ENCODE measurements around the gene RPS3. TPM values are rescaled to one million over a fixed set of nuclear protein-coding genes. Genes with fewer than 3 reads are reported as not detected.

RPS3 gene
- total and polyA plus RNA-seq, 9 of the 15 experiments (the other 6 are each of a cell fraction or from before 2014, with no cell fraction given): 2,700 to 5,771 (median 3,679) TPM

DNA sequence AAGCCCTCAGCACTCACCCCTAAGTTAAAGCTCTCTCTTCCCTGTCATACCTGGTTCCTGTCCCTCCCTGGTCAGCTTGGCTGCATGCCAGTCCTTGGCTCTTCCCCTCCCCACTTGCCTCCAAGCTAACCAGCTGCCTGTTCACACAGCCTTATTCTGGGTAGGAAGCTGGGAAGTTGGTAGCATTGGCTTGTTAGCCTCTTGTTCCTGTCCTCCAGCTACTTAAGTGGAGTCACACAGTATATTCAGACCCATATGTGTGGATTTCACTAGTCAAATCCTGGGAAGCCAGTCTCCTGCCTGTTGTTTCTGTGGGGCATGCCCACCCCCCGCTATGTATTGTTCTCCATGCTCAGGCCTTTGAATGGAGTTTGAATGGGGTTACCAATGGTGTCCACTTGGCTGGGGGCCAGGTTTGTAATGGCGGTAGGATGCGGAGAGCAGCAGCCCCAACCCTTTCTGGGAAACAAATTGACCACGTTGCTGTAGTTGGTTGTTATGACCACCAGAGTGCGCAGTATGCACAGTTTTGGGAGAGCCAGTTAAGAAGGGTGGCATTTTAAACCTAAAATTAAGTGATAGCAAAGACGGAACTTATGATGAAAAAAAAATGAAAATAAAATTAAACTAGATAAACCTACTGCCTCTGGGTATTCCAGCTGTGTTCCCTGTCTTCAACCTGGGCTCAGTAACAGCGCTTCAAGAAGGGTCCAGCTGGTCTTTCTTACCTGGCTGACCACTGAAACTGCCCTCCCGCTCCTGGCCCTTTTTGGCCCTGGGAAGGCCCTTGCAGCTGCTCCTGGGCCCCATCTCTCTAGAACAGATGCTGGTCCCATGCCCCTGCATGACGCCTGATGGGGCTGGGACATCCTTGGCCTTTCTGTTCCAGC lies 10.7 kb upstream of the RPS3 start (continued):
- TF ChIP-seq, protein P1, sequence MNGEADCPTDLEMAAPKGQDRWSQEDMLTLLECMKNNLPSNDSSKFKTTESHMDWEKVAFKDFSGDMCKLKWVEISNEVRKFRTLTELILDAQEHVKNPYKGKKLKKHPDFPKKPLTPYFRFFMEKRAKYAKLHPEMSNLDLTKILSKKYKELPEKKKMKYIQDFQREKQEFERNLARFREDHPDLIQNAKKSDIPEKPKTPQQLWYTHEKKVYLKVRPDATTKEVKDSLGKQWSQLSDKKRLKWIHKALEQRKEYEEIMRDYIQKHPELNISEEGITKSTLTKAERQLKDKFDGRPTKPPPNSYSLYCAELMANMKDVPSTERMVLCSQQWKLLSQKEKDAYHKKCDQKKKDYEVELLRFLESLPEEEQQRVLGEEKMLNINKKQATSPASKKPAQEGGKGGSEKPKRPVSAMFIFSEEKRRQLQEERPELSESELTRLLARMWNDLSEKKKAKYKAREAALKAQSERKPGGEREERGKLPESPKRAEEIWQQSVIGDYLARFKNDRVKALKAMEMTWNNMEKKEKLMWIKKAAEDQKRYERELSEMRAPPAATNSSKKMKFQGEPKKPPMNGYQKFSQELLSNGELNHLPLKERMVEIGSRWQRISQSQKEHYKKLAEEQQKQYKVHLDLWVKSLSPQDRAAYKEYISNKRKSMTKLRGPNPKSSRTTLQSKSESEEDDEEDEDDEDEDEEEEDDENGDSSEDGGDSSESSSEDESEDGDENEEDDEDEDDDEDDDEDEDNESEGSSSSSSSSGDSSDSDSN (IDR thresholded peaks at IDR 0.05; ENCODE audit: borderline replicate concordance in 1 of 2, low read depth in 2 of 2, low read length in 2 of 2): no peak
- TF ChIP-seq, protein P2, sequence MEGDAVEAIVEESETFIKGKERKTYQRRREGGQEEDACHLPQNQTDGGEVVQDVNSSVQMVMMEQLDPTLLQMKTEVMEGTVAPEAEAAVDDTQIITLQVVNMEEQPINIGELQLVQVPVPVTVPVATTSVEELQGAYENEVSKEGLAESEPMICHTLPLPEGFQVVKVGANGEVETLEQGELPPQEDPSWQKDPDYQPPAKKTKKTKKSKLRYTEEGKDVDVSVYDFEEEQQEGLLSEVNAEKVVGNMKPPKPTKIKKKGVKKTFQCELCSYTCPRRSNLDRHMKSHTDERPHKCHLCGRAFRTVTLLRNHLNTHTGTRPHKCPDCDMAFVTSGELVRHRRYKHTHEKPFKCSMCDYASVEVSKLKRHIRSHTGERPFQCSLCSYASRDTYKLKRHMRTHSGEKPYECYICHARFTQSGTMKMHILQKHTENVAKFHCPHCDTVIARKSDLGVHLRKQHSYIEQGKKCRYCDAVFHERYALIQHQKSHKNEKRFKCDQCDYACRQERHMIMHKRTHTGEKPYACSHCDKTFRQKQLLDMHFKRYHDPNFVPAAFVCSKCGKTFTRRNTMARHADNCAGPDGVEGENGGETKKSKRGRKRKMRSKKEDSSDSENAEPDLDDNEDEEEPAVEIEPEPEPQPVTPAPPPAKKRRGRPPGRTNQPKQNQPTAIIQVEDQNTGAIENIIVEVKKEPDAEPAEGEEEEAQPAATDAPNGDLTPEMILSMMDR (IDR thresholded peaks at IDR 0.05 in 2 of 3, conservative IDR thresholded peaks at IDR 0.05 in 1 of 3; ENCODE audit: insufficient read depth in 2 of 3, low read depth in 1 of 3, low read length in 3 of 3): peak; percentile 81 to 94 (median 89)
- TF ChIP-seq ZFP30 (CRISPR knock-in tag; IDR thresholded peaks at IDR 0.05; ENCODE audit: borderline replicate concordance): no peak
- TF ChIP-seq ZNF174 (CRISPR knock-in tag; IDR thresholded peaks at IDR 0.05): no peak
- TF ChIP-seq FOXK1 (CRISPR knock-in tag; IDR thresholded peaks at IDR 0.05; ENCODE audit: borderline replicate concordance): no peak
- TF ChIP-seq POLR2AphosphoS2 (IDR thresholded peaks at IDR 0.05; ENCODE audit: low read length): no peak
- TF ChIP-seq, protein P3, sequence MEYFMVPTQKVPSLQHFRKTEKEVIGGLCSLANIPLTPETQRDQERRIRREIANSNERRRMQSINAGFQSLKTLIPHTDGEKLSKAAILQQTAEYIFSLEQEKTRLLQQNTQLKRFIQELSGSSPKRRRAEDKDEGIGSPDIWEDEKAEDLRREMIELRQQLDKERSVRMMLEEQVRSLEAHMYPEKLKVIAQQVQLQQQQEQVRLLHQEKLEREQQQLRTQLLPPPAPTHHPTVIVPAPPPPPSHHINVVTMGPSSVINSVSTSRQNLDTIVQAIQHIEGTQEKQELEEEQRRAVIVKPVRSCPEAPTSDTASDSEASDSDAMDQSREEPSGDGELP (CRISPR knock-in tag; IDR thresholded peaks at IDR 0.05; ENCODE audit: borderline replicate concordance): peak; percentile 34; the same call in 1 of the 2 replicates
- TF ChIP-seq YY1 (IDR thresholded peaks at IDR 0.05; ENCODE audit: borderline replicate concordance in 1 of 3, control insufficient read depth in 1 of 3, extremely low read depth in 1 of 3, insufficient read depth in 3 of 3, insufficient read length in 1 of 3, insufficient replicate concordance in 2 of 3, low read depth in 1 of 3, low read length in 2 of 3): peak; percentile 44 to 92 (median 84)
- no peak for TF ChIP-seq FOXJ3 (CRISPR knock-in tag; IDR thresholded peaks at IDR 0.05)
- TF ChIP-seq, protein P4, sequence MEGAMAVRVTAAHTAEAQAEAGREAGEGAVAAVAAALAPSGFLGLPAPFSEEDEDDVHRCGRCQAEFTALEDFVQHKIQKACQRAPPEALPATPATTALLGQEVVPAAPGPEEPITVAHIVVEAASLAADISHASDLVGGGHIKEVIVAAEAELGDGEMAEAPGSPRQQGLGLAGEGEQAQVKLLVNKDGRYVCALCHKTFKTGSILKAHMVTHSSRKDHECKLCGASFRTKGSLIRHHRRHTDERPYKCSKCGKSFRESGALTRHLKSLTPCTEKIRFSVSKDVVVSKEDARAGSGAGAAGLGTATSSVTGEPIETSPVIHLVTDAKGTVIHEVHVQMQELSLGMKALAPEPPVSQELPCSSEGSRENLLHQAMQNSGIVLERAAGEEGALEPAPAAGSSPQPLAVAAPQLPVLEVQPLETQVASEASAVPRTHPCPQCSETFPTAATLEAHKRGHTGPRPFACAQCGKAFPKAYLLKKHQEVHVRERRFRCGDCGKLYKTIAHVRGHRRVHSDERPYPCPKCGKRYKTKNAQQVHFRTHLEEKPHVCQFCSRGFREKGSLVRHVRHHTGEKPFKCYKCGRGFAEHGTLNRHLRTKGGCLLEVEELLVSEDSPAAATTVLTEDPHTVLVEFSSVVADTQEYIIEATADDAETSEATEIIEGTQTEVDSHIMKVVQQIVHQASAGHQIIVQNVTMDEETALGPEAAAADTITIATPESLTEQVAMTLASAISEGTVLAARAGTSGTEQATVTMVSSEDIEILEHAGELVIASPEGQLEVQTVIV (CRISPR knock-in tag; IDR thresholded peaks at IDR 0.05; ENCODE audit: borderline replicate concordance): no peak
- TF ChIP-seq, protein P5, sequence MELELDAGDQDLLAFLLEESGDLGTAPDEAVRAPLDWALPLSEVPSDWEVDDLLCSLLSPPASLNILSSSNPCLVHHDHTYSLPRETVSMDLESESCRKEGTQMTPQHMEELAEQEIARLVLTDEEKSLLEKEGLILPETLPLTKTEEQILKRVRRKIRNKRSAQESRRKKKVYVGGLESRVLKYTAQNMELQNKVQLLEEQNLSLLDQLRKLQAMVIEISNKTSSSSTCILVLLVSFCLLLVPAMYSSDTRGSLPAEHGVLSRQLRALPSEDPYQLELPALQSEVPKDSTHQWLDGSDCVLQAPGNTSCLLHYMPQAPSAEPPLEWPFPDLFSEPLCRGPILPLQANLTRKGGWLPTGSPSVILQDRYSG (tag; conservative IDR thresholded peaks at IDR 0.05; ENCODE audit: low read depth): no peak
- no peak for TF ChIP-seq FOXA1 (IDR thresholded peaks at IDR 0.05; ENCODE audit: borderline replicate concordance)

Data from K562 (cell line).